Hematopoietic multipotent progenitor cell treated with erythropoietin and hydrocortisone succinate and interleukin-3 and kit ligand, for 17 days (in vitro differentiated cells): ENCODE measurements around the gene NAPA.
A peak's percentile ranks its signal among the peaks of the same experiment; 100 is the strongest.
"Not testable (repeated sequence)": the region's sequence is repeated elsewhere in the genome, so short reads cannot be mapped to it uniquely, and the experiment has no call there.

Source experiments
- DNase-seq: peaks from one replicate; pipeline ENCODE4 v3.0.0-alpha.2; 2015; ENCODE audit warnings: low spot score

The NAPA gene

DNA sequence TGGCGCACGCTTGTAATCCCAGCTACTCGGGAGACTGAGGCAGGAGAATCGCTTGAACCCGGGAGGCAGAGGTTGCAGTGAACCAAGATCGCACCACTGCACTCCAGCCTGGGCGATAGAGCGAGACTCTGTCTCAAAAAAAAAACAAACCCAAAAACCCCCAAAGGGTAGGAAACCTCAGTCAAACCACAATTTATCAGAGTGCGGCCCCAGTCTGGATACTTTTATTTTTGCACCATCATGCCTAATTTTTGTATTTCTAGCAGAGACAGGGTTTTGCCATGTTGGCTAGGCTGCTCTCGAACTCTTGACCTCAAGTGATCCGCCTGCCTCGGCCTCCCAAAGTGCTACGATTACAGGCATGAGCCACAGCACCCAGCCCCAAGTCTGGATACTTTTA lies 28.6 kb downstream of the NAPA start:
- not testable (repeated sequence) for DNase-seq

GRCh38 chr19:47485210-47485609 lies 29.7 kb downstream of the NAPA start:
- no peak for DNase-seq

DNA sequence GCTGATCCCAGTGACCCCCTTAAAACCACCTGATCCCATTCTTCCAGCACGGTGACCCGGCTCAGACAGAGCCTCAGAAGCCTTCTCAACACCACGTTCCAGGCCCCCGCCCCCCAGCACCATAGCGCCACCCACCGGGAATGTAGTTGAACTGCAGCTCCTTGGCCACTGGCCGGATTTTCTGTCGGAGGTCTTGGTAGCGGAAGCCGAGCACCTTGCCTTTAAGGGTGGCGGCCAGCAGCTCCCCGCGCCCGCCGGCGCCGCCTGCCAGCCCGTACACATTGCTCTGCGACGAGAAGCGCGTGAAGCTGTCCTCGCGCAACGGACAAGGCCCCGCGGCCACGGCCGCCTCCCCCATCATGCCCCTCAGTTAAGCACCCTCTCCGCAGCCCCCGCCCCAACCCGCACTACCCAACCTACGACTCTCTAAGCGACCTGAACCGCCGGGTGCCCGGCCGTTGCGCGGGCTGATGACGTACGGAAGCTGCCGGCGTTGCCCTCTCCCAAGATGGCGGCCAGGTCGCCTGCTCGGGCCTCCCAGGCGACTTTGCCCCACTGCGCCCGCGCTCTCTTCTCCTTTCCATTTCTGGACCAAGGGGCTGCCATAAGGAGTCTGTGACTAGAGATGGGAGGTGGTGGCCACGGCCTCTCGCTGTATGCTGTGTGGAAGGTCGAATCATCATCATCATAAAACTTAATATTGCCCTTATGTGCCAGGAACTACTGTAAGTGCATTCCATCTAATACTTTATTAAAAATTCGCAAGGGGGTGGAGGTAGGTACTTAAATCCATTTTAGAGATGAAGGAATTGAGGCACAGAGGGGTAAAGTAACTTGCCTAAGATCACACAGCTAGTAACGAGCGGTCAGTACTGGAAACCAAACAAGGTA lies 30.8 kb downstream of the NAPA start, which contains the start of gene KPTN:
Gene KPTN, minus strand, starts transcription at position 420 of the 891 bp plus-strand sequence. Its CDS starts 59 bp downstream, at position 361.
- peak; percentile 91 for DNase-seq

DNA sequence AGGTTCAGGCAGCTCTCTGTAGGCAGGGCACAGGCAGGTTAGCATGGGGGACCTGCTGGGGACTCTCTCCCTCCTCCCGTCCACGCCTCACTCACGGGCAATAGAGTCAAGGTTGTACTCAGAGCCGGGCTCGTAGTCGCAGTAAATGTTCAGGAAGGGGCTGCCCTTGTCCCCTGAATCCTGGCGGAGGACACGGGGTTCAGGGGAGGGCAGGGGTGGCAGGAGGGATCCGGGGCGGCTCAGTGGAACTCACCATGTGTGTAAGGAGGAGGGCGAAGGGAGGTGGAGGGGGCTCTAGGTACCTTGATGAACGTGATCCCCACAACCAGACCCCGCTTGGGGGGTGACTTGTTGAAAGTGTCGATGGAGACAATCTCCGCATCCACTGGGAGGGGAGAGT lies 31.7 kb downstream of the NAPA start:
- no peak for DNase-seq

DNA sequence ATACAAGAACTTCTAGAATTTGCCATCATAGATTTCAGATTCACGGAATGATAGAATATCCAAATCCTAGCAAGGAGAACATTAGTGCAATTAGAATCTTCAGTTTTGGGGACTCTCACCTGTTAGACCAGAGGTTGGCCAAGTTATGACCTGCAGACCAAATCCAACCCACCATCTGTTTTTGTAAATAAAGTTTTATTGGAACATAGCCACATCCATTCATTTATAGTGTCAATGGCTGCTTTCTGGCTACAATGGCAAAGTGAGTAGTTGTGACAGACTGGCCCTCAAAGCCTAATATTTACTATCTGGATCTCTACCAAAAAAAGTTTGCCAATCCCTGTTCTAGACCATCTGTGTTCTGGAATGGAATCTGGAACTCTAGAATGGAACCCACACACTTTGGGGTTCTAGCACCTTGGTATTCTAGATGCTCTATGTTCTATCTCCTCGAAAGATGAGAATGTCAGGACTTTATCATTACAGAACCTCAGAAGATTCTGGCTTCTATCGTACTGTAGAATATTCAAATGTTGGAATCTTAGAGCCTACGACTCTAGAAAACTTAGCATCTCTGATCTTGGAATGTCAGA lies 33.3 kb downstream of the NAPA start:
- no peak for DNase-seq

DNA sequence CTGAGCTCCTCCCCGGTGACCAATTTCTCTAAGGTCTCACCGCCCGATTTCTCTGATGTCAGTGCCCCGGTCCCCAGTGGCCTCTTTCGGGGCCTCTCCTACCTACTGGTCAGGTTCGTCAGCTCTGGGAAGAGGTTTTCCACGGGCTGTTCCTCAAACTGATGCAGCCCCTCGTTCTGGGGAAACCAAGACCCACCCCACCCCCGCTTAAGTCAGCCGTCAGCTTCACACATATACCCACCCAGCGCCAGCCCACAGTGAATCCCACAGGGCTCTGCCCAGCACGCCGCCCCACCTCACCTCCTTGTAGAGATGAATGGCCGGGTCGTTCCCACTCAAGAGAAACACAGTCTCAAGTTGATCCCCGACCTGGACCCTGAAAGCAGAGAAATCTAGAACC lies 34.2 kb downstream of the NAPA start:
- no peak for DNase-seq

DNA sequence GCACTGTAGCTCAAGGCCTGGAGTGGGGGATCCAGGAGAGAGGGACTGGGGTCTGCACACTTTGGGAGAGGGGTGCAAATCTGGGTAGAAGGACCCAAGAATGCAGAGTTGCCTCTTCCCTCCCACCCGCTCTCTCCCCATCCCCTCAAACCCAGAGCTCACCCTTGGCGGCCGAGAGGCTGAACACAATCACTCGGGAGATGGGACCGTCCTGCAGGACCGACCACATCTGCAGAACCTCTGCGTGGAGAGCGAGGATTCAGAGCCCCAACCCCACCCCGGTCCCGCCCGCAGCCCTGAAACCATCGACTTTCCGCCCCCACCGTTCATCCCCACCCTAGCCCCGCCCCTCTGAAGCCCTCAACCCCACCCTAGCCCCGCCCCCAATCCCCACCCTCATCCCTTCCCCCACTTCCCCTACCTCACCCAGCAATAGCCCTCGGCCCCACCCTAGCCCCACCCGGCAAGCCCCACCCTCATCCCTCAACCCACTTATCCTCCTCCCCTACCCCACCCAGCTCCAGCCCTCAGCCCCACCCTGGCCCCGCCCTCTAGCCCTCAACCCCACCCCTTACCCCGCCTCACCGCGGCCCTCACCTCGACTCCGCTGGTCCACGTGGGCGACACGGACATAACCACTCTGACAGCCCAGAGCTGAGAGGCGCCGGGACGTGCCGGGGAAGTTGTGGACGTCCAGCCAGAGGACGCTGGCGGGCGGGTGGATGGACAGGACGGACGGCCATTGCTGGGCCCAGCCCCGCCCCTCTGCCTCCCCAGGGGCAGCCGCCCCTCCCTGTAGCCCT lies 35.0 kb downstream of the NAPA start:
- no peak for DNase-seq

GRCh38 chr19:47476438-47476972 lies 38.4 kb downstream of the NAPA start:
- DNase-seq = no peak

DNA sequence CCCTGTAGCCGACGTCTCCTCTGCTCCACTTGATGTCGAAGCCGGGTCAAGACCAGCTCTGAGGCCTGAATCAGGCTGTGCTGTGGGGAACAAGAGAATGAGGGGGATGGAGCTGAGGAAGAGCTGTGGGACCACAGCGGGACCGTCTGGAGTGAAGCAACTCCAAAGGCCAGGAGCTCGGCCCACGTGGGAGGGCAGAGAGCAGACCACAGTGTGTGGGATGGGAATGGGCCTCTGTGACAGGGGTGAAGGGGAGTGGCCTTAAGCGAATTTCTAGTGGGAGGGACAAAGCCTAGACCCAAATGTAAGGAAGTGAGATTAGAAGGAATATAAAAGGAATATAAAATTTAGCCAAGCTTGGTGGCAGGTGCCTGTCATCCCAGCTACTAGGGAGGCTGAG lies 39.4 kb downstream of the NAPA start:
- DNase-seq = no peak

DNA sequence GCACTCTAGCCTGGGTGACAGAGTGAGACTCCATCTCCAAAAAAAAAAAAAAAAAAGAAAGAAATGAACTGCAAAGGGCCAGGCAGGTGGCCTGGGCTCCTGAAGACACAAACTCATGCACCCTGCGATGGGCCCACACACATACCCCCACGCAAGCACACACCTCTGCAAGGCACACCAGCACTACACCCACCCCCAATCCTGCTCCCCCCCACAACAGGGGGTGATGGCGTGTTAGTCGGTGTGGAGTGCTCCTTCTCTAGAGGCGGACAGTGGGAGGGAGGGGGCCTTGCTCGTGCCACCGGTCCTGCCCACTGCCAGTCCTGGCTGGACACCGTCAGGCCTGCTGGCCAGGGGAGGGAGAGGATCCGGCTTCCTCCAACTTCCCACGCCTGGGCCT lies 41.5 kb downstream of the NAPA start:
- no peak for DNase-seq

DNA sequence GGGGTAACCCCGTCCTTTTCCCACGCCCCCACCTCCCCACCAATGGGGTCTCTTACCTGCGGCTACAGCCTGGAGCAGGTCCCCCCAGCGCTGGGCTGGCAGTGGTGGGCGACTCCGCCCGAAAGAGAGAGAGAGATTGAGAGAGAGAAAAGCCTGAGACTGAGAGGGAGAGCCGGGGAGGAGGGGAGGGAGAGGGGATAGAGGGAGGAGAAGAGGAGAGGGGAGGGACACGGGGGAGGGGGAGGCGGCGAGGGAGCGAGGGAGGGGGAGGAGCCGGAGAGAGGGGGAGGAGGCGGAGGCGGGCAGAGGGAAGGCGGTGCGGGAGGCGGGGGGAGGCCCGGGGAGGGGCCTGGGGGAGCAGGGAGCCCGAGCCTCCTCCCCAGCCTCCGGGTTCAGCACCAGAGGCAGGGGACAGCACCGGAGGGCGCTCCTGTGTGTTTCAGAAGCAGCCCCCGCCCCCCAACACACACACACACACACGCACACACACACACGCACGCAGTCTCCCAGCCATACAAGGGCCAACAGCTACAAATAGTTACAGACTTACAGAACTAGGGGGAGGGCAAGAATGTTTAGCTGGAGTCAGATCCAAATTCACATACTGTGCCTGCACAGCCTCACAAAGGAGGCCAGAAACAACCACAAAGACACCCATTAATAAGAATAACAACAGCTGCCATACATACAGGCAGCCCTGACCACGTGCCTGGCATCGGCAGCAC lies 43.0 kb downstream of the NAPA start, which contains the start of gene SLC8A2:
Gene SLC8A2, minus strand, starts transcription at position 161 of the 725 bp plus-strand sequence. CDS start 5,490 bp downstream, outside the sequence.
- DNase-seq = no peak

DNA sequence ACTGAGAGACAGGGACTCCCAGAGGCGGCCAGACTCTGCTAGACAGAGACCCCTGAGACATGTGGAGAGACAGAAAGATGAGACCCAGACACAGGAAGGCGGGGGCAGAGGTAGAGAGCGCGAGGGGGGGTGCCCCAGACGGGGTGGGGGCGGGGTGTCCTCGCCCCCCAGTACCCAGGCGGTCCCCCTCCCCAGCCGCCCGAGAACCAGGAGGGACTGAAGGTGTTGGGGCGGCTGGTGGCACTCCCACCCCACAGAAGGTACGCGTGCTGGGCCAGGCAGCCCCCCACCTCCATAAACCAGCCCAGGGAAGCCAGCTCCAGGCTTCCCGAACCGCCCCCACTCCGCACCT lies 43.5 kb downstream of the NAPA start:
- no peak for DNase-seq

DNA sequence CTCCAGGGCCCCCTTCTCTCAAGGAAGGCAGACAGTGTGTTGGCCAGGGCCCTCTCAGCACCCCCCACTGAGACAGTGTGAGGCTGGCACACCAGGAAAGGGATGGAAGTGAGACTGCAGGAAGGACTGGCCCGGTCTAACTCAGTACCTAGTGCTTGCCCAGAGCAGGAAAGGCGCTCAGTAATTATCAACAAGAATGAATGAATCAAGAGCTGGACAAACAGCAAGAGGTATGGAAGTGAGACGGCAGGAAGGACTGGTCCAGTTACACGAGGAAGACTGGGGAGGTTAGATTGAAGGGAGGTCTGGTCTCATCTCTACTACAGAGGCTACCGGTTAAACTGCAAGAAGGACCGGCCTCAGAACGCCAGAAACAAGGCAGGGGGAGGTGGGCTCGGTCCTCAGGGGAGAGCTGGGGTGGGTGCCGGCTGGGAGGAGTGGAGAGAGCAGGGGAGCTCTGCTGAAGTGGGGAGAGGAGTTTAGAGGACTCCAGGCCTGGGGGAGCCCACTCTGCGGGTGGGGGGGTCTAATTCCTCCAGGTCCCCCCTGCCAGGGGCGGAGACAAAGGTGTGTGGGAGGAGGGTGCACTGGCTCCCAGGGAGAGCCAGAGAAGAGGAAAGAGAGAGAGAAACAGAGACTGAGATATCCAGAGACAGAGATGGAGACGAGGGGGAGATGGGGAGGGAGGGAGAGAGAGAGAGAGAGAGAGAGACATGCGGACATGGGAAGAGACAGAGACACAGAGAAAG lies 44.2 kb downstream of the NAPA start:
- no peak for DNase-seq

GRCh38 chr19:47469719-47470118 lies 45.1 kb downstream of the NAPA start:
- no peak for DNase-seq

DNA sequence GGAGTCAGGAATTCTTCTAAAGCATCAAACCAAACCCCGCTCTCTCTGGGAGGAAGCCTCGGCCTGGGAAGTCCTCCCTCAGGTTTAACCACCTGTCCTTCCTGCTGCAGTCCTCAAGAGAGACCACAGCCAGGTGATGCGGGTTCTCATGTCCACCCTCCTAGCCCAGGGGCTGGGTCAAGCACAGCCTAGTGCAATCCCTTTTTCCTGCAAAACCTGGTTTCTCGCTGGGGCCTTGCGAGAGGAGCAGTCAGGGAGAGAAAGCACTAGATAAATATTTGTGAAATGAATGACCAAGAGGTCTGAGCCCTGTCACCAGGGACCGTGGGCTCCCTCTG lies 45.5 kb downstream of the NAPA start:
- no peak for DNase-seq

DNA sequence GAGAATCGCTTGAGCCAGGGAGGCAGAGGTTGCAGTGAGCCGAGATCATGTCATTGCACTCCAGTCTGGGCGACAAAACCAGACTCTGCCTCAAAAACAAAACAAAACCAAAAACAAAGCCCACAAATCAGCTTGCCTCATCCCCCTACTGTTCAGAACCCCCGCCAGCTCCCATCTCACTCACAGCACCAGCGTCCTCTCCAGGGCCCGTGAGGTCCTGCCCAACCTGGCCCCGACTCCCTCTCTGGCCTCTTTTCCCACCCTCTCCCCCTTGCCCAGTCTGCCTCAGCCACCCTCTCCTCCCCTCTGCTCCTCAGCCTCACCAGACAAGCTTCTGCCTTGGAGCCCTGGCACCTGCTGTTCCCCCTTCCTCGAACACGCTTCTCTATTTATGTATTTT lies 46.9 kb downstream of the NAPA start:
- no peak for DNase-seq

DNA sequence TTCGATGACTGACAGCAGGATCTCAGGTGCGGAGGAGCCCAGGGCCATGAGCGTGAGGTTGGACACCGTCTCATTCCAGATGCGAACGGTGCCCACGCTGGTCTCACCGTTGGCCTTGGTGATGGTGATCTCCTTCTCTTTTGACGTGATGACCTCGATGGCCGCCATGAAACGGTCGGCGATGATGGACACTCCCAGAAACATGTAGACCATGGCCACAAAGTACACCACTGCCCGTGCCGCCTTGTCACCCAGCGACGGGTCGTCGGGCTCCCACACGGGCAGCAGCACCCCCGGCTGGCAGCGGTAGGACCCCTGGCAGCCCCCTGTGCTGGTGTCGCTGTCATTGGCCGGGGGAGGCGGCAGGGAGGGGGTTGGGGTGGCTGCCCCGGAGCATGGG lies 48.9 kb downstream of the NAPA start:
- DNase-seq = no peak

DNA sequence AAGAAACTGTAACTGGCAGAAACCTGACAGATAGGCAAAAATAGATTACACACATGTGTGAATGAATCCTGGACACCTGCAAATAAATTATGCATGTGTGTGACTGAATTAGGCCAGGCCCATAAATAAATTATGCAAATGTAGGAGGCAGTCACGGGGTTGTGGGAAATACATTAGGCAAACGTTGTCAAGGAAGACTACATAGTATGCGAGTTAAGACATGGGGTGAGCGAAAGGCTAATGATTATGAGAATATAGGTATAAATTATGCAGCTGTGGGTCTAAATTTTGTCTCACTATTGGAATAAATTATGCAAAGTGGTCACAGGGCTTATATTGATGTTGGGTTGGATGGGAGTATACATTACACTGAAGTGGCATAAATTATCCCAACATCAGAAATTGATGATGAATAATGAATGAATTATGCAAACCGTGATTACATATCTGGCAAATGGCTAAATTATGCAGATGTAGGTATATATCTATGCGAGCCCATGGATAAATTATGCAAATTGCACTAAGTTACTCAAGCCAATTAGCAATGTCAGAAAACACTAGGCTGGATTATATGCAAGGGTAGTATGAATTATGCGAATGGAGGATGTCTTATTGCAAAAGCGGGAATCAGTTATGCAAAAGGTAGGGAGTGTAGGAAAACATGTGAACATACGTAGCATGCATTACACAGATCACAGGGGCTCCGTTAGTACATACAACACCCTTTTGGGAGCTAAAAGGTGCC lies 50.0 kb downstream of the NAPA start:
- no peak for DNase-seq

DNA sequence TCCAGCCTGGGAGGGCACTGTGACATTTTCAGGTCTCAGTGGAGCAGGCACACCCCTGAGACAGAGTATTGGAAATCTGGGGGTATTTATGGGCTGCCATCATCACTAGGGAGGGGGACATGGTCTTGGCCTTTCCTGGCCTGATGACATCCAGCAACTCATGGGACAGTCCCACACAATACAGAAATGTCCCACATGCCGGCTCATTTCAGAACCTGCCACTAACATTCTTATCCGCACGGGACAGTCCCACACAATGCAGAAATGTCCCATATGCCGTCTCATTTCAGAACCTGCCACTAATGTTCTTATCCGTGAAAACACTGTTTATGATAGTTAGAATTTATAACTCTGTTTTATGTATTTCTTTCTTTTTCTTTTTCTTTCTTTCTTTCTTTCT lies 53.0 kb downstream of the NAPA start:
- no peak for DNase-seq

DNA sequence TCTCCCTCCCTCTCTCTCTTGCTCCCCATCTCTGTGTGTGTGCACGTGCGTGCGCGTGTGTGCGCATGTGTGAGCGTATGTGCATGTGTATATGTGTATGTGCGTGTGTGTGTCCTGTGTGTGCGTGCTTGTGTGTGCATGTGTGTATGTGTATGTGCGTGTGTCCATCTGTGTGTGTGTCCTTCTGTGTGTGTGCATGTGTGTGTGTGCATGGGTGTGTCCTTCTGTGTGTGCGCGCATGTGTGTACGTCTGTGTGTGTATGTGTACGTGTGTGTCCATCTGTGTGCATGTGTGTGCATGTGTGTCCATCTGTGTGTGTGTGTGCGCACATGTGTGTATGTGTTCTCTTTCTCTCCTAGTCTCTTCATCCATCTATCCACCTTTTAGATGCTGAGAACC lies 55.4 kb downstream of the NAPA start:
- DNase-seq = no peak
